ENCODE data around the gene C19orf81.

DNA sequence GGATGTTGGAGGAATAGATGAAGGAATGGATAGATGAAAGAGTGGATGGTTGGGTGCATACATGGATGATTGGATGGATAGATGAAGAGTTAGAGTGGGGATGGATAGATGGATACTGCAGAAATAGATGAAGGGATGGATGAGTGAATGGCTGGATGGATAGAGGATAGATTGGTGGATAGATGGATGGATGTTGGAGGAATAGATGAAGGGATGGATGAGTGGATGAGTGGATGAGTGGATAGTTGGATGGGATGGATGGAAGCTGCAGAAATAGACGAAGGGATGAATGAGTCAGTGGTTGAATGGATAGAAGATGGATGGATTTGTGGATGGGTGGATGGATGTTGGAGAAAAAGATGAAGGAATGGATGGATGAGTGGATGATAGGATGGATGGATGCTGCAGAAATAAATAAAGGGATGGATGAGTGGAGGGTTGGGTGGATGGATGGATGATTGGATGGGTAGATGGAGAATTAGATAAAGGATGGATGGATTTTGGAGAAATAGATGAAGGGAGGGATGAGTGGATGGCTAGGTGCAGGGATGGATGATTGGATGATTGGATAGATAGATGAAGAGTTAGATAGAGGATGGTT is 4.8 kb upstream of the C19orf81 start:
- TF ChIP-seq POLR2A (IDR thresholded peaks at IDR 0.05) (no peak), EP300 (IDR thresholded peaks at IDR 0.05) (no peak), POLR2AphosphoS5 (IDR thresholded peaks at IDR 0.05) (no peak)
- TF ChIP-seq, protein P1, sequence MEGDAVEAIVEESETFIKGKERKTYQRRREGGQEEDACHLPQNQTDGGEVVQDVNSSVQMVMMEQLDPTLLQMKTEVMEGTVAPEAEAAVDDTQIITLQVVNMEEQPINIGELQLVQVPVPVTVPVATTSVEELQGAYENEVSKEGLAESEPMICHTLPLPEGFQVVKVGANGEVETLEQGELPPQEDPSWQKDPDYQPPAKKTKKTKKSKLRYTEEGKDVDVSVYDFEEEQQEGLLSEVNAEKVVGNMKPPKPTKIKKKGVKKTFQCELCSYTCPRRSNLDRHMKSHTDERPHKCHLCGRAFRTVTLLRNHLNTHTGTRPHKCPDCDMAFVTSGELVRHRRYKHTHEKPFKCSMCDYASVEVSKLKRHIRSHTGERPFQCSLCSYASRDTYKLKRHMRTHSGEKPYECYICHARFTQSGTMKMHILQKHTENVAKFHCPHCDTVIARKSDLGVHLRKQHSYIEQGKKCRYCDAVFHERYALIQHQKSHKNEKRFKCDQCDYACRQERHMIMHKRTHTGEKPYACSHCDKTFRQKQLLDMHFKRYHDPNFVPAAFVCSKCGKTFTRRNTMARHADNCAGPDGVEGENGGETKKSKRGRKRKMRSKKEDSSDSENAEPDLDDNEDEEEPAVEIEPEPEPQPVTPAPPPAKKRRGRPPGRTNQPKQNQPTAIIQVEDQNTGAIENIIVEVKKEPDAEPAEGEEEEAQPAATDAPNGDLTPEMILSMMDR (IDR thresholded peaks at IDR 0.05), result no peak

Data from sigmoid colon (tissue), 4 donors.